ENCODE measurements around the gene DARS1.

DARS1 gene

GRCh38 chr2:136017786-136018185, 32.4 kb upstream of the DARS1 start:
- no peak for DNase-seq (ENCODE audit: low read depth)
- H3K4me3 ChIP-seq (ENCODE audit: low read depth, low read length): no peak overlapping the region

- DNase-seq (ENCODE audit: low read depth): no peak
- H3K4me3 ChIP-seq (ENCODE audit: low read depth, low read length): no peak overlapping the region
Observed at GRCh38 chr2:136016836-136017235, 31.4 kb upstream of the DARS1 start.

GRCh38 chr2:136016427-136016826, 31.0 kb upstream of the DARS1 start:
- no peak for DNase-seq (ENCODE audit: low read depth)
- H3K4me3 ChIP-seq (ENCODE audit: low read depth, low read length): no peak overlapping the region

- H3K4me3 ChIP-seq (ENCODE audit: low read depth, low read length): no peak overlapping the region
- no peak for DNase-seq (ENCODE audit: low read depth)
Observed at GRCh38 chr2:136015699-136016098, 30.3 kb upstream of the DARS1 start.

- no peak for DNase-seq (ENCODE audit: low read depth)
- no peak overlapping the region for H3K4me3 ChIP-seq (ENCODE audit: low read depth, low read length)
Observed at GRCh38 chr2:136014411-136014810, 29.0 kb upstream of the DARS1 start.

GRCh38 chr2:136013955-136014354, 28.5 kb upstream of the DARS1 start:
- DNase-seq (ENCODE audit: low read depth): no peak
- H3K4me3 ChIP-seq (ENCODE audit: low read depth, low read length): no peak overlapping the region

GRCh38 chr2:136013136-136013685, 27.8 kb upstream of the DARS1 start:
- no peak for DNase-seq (ENCODE audit: low read depth)
- no peak overlapping the region for H3K4me3 ChIP-seq (ENCODE audit: low read depth, low read length)

GRCh38 chr2:136012315-136012714, 26.9 kb upstream of the DARS1 start:
- no peak overlapping the region for H3K4me3 ChIP-seq (ENCODE audit: low read depth, low read length)
- DNase-seq (ENCODE audit: low read depth): no peak

- no peak for DNase-seq (ENCODE audit: low read depth)
Observed at GRCh38 chr2:136010126-136010525, 24.7 kb upstream of the DARS1 start.

GRCh38 chr2:136008205-136008865, 22.9 kb upstream of the DARS1 start:
- no peak for DNase-seq (ENCODE audit: low read depth)
- H3K4me3 ChIP-seq (ENCODE audit: low read depth, low read length): no peak overlapping the region

More at GRCh38 chr2:136010126-136010525, 24.7 kb upstream of the DARS1 start:
- no peak overlapping the region for H3K4me3 ChIP-seq (ENCODE audit: low read depth, low read length)

GRCh38 chr2:136006658-136007057, 21.2 kb upstream of the DARS1 start:
- no peak for DNase-seq (ENCODE audit: low read depth)

GRCh38 chr2:136005462-136006196, 20.2 kb upstream of the DARS1 start:
- H3K4me3 ChIP-seq (ENCODE audit: low read depth, low read length): no peak overlapping the region
- no peak for DNase-seq (ENCODE audit: low read depth)

More at GRCh38 chr2:136006658-136007057, 21.2 kb upstream of the DARS1 start:
- no peak overlapping the region for H3K4me3 ChIP-seq (ENCODE audit: low read depth, low read length)

- no peak for DNase-seq (ENCODE audit: low read depth)
- no peak overlapping the region for H3K4me3 ChIP-seq (ENCODE audit: low read depth, low read length)
Observed at GRCh38 chr2:136004965-136005364, 19.5 kb upstream of the DARS1 start.

- H3K4me3 ChIP-seq (ENCODE audit: low read depth, low read length): no peak overlapping the region
- no peak for DNase-seq (ENCODE audit: low read depth)
Observed at GRCh38 chr2:136001131-136001530, 15.7 kb upstream of the DARS1 start.

GRCh38 chr2:136000502-136000901, 15.1 kb upstream of the DARS1 start:
- no peak overlapping the region for H3K4me3 ChIP-seq (ENCODE audit: low read depth, low read length)
- no peak for DNase-seq (ENCODE audit: low read depth)

GRCh38 chr2:135999899-136000298, 14.5 kb upstream of the DARS1 start:
- no peak for DNase-seq (ENCODE audit: low read depth)
- no peak overlapping the region for H3K4me3 ChIP-seq (ENCODE audit: low read depth, low read length)

- DNase-seq (ENCODE audit: low read depth): no peak
- H3K4me3 ChIP-seq (ENCODE audit: low read depth, low read length): no peak overlapping the region
Observed at GRCh38 chr2:135998879-135999278, 13.5 kb upstream of the DARS1 start.

- no peak for DNase-seq (ENCODE audit: low read depth)
- H3K4me3 ChIP-seq (ENCODE audit: low read depth, low read length): no peak overlapping the region
Observed at GRCh38 chr2:135997380-135997779, 12.0 kb upstream of the DARS1 start.

- H3K4me3 ChIP-seq (ENCODE audit: low read depth, low read length): no peak overlapping the region
- DNase-seq (ENCODE audit: low read depth): no peak
Observed at GRCh38 chr2:135996304-135996703, 10.9 kb upstream of the DARS1 start.

GRCh38 chr2:135994281-135994680, 8.9 kb upstream of the DARS1 start:
- no peak overlapping the region for H3K4me3 ChIP-seq (ENCODE audit: low read depth, low read length)
- DNase-seq (ENCODE audit: low read depth): no peak

- no peak for DNase-seq (ENCODE audit: low read depth)
- no peak overlapping the region for H3K4me3 ChIP-seq (ENCODE audit: low read depth, low read length)
Observed at GRCh38 chr2:135993421-135993820, 8.0 kb upstream of the DARS1 start.

Data from skeletal muscle cell (primary cell).